IMR-90 (cell line): Measurements from ENCODE around the gene CUL4A.

Source experiments
- CEBPB ChIP-seq: IDR thresholded peaks from 2 replicates; pipeline ENCODE4 v1.6.1; 2012; ENCODE audit warnings: low read depth, low read length, improper control_type of control experiment
- ELK1 ChIP-seq: fragments of 150-350 bp; IDR thresholded peaks from 2 replicates; pipeline ENCODE4 v1.6.1; 2016; ENCODE audit warnings: low read depth, mild to moderate bottlenecking, low read length, moderate library complexity, borderline replicate concordance
- MAZ ChIP-seq: IDR thresholded peaks from 2 replicates; pipeline ENCODE4 v1.6.1; 2012; ENCODE audit warnings: low read depth, mild to moderate bottlenecking, low read length, improper control_type of control experiment, moderate library complexity, borderline replicate concordance
- MXI1 ChIP-seq: IDR thresholded peaks from 2 replicates; pipeline ENCODE4 v1.6.1; 2012; ENCODE audit warnings: low read depth, mild to moderate bottlenecking, low read length, moderate library complexity, borderline replicate concordance
- POLR2A ChIP-seq: IDR thresholded peaks from 2 replicates; pipeline ENCODE4 v1.6.1; 2012; ENCODE audit warnings: mild to moderate bottlenecking, low read depth, low read length
- RAD21 ChIP-seq: IDR thresholded peaks from 2 replicates; pipeline ENCODE4 v1.6.1; 2012; ENCODE audit warnings: low read length, improper control_type of control experiment
- USF2 ChIP-seq: fragments of 150-350 bp; IDR thresholded peaks from 2 replicates; pipeline ENCODE4 v1.6.1; 2017; ENCODE audit warnings: mild to moderate bottlenecking, antibody characterized with exemption, low read length, low read depth
- TF ChIP-seq, protein P1 (sequence below): conservative IDR thresholded peaks from 2 replicates; pipeline ENCODE4 v1.5.1; 2012; ENCODE audit warnings: mild to moderate bottlenecking, low read depth, low read length, improper control_type of control experiment

- TF ChIP-seq, protein P1, sequence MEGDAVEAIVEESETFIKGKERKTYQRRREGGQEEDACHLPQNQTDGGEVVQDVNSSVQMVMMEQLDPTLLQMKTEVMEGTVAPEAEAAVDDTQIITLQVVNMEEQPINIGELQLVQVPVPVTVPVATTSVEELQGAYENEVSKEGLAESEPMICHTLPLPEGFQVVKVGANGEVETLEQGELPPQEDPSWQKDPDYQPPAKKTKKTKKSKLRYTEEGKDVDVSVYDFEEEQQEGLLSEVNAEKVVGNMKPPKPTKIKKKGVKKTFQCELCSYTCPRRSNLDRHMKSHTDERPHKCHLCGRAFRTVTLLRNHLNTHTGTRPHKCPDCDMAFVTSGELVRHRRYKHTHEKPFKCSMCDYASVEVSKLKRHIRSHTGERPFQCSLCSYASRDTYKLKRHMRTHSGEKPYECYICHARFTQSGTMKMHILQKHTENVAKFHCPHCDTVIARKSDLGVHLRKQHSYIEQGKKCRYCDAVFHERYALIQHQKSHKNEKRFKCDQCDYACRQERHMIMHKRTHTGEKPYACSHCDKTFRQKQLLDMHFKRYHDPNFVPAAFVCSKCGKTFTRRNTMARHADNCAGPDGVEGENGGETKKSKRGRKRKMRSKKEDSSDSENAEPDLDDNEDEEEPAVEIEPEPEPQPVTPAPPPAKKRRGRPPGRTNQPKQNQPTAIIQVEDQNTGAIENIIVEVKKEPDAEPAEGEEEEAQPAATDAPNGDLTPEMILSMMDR: no peak
- no peak for TF ChIP-seq POLR2A
- no peak for TF ChIP-seq CEBPB
- no peak for TF ChIP-seq MXI1
- TF ChIP-seq ELK1: no peak
- no peak for TF ChIP-seq USF2
- no peak for TF ChIP-seq MAZ
- no peak for TF ChIP-seq RAD21
Measured at GRCh38 chr13:113252516-113253095, 43.2 kb downstream of the CUL4A start.
